GM12878 (cell line): Measurements from ENCODE around the gene GIMAP1. TPM values are rescaled to one million over a fixed set of nuclear protein-coding genes. Genes with fewer than 3 reads are reported as not detected.

Source experiments
- polyA plus RNA-seq, 11 experiments: library from polyadenylated mRNA; depleted of rRNA in 4 of 11; unstranded in 6 of 11; stranded (reverse) in 5 of 11; fragments of >200 nt; fragmentation: Nextera tagmentation in 4 of 11; fragmentation: Illumina TruSeq in 1 of 11; extraction: Ambion mirVana in 4 of 11; extraction: Trizol in 1 of 11; gene quantifications; 1 replicate in 1 of 11; 2 replicates in 10 of 11; pipeline versions ENCODE4 v1.2.1 to v1.2.3, GENCODE V29; 2011 to 2016; ENCODE audit warnings: inconsistent platforms in 2 of 11, missing spikeins in 2 of 11, low read depth in 1 of 11
- total RNA-seq, 4 experiments: library from RNA; depleted of rRNA in 3 of 4; stranded (reverse); fragments of >200 nt in 3 of 4; fragmentation: Illumina TruSeq in 1 of 4; extraction: Trizol in 1 of 4; gene quantifications; 2 replicates each; pipeline versions ENCODE4 v1.2.1 to v1.2.3, GENCODE V29; 2013 to 2021

The GIMAP1 gene
- total and polyA plus RNA-seq, 10 of the 15 experiments (the other 5 are each of a cell fraction or from before 2014, with no cell fraction given): 0.16 to 1.9 (median 1.1) TPM

Other genes starting within 250 kb of the GIMAP1 start
Only the 7 nearest of the 8 such genes appear.
- 0.11 and 0.98 TPM in 2 replicates for gene GIMAP4, start 149.2 kb upstream of the GIMAP1 start, total RNA-seq (2014; rRNA removed)
- gene GIMAP4, start 149.2 kb upstream of the GIMAP1 start, total RNA-seq (2014; rRNA removed; fragmentation: Illumina TruSeq; extraction: Trizol): 0.28 and 0.40 TPM in 2 replicates
- gene GIMAP4, start 149.2 kb upstream of the GIMAP1 start, total RNA-seq (2021): 0.54 and 1.0 TPM in 2 replicates
- gene GIMAP4, start 149.2 kb upstream of the GIMAP1 start, polyA plus RNA-seq (2011; rRNA removed): 1.5 and 2.5 TPM in 2 replicates
- gene GIMAP4, start 149.2 kb upstream of the GIMAP1 start, polyA plus RNA-seq (2014; fragmentation: Illumina TruSeq; extraction: Trizol): 0.43 and 1.5 TPM in 2 replicates
- under 1 TPM in 1 of 2 experiments, not detected in 1; 0.29 TPM for gene GIMAP4, start 149.2 kb upstream of the GIMAP1 start, polyA plus RNA-seq (2014; fragmentation: Nextera tagmentation; extraction: Ambion mirVana)
- gene GIMAP4, start 149.2 kb upstream of the GIMAP1 start, polyA plus RNA-seq (2014; rRNA removed): 0.06 and 0.65 TPM in 2 replicates
- gene GIMAP4, start 149.2 kb upstream of the GIMAP1 start, polyA plus RNA-seq (2016; fragmentation: Nextera tagmentation; extraction: Ambion mirVana): under 1 TPM; 0.11 to 0.32 TPM
- gene GIMAP6, start 84.2 kb upstream of the GIMAP1 start, total RNA-seq (2014; rRNA removed): 37.9 and 38.8 TPM in 2 replicates
- 34.6 and 34.7 TPM in 2 replicates for gene GIMAP6, start 84.2 kb upstream of the GIMAP1 start, total RNA-seq (2014; rRNA removed; fragmentation: Illumina TruSeq; extraction: Trizol)
- gene GIMAP6, start 84.2 kb upstream of the GIMAP1 start, total RNA-seq (2021): 36.2 and 40.9 TPM in 2 replicates
- 49.2 and 51.4 TPM in 2 replicates for gene GIMAP6, start 84.2 kb upstream of the GIMAP1 start, polyA plus RNA-seq (2011; rRNA removed)
- 37.8 and 39.0 TPM in 2 replicates for gene GIMAP6, start 84.2 kb upstream of the GIMAP1 start, polyA plus RNA-seq (2014; fragmentation: Illumina TruSeq; extraction: Trizol)
- 1 to 10 TPM; 6.2 to 8.3 TPM for gene GIMAP6, start 84.2 kb upstream of the GIMAP1 start, polyA plus RNA-seq (2014; fragmentation: Nextera tagmentation; extraction: Ambion mirVana)
- gene GIMAP6, start 84.2 kb upstream of the GIMAP1 start, polyA plus RNA-seq (2014; rRNA removed): 36.0 and 36.6 TPM in 2 replicates
- 10 to 100 TPM; 22.8 to 27.8 TPM for gene GIMAP6, start 84.2 kb upstream of the GIMAP1 start, polyA plus RNA-seq (2016; fragmentation: Nextera tagmentation; extraction: Ambion mirVana)
- gene GIMAP2, start 30.9 kb upstream of the GIMAP1 start, total RNA-seq (2014; rRNA removed): 28.9 and 34.4 TPM in 2 replicates
- gene GIMAP2, start 30.9 kb upstream of the GIMAP1 start, total RNA-seq (2014; rRNA removed; fragmentation: Illumina TruSeq; extraction: Trizol): 37.0 and 37.3 TPM in 2 replicates
- gene GIMAP2, start 30.9 kb upstream of the GIMAP1 start, total RNA-seq (2021): 29.8 TPM in 2 replicates
- gene GIMAP2, start 30.9 kb upstream of the GIMAP1 start, polyA plus RNA-seq (2011; rRNA removed): 102 and 134 TPM in 2 replicates
- 33.8 and 49.8 TPM in 2 replicates for gene GIMAP2, start 30.9 kb upstream of the GIMAP1 start, polyA plus RNA-seq (2014; fragmentation: Illumina TruSeq; extraction: Trizol)
- 10 to 100 TPM; 47.5 to 60.0 TPM for gene GIMAP2, start 30.9 kb upstream of the GIMAP1 start, polyA plus RNA-seq (2014; fragmentation: Nextera tagmentation; extraction: Ambion mirVana)
- 25.3 and 29.2 TPM in 2 replicates for gene GIMAP2, start 30.9 kb upstream of the GIMAP1 start, polyA plus RNA-seq (2014; rRNA removed)
- gene GIMAP2, start 30.9 kb upstream of the GIMAP1 start, polyA plus RNA-seq (2016; fragmentation: Nextera tagmentation; extraction: Ambion mirVana): 10 to 100 TPM; 21.3 to 24.4 TPM
- 7.9 and 12.2 TPM in 2 replicates for gene GIMAP5, start 20.8 kb downstream of the GIMAP1 start, total RNA-seq (2014; rRNA removed)
- 7.7 and 8.6 TPM in 2 replicates for gene GIMAP5, start 20.8 kb downstream of the GIMAP1 start, total RNA-seq (2014; rRNA removed; fragmentation: Illumina TruSeq; extraction: Trizol)
- 4.5 and 5.6 TPM in 2 replicates for gene GIMAP5, start 20.8 kb downstream of the GIMAP1 start, total RNA-seq (2021)
- 8.9 and 9.4 TPM in 2 replicates for gene GIMAP5, start 20.8 kb downstream of the GIMAP1 start, polyA plus RNA-seq (2011; rRNA removed)
- gene GIMAP5, start 20.8 kb downstream of the GIMAP1 start, polyA plus RNA-seq (2014; fragmentation: Illumina TruSeq; extraction: Trizol): 8.4 and 9.1 TPM in 2 replicates
- 1 to 10 TPM; 4.2 to 4.4 TPM for gene GIMAP5, start 20.8 kb downstream of the GIMAP1 start, polyA plus RNA-seq (2014; fragmentation: Nextera tagmentation; extraction: Ambion mirVana)
- 8.5 and 9.5 TPM in 2 replicates for gene GIMAP5, start 20.8 kb downstream of the GIMAP1 start, polyA plus RNA-seq (2014; rRNA removed)
- 1 to 10 TPM; 3.7 to 3.8 TPM for gene GIMAP5, start 20.8 kb downstream of the GIMAP1 start, polyA plus RNA-seq (2016; fragmentation: Nextera tagmentation; extraction: Ambion mirVana)
- 0.16 and 0.17 TPM in 2 replicates for gene TMEM176B, start 83.8 kb downstream of the GIMAP1 start, total RNA-seq (2014; rRNA removed)
- not detected in 2 replicates for gene TMEM176B, start 83.8 kb downstream of the GIMAP1 start, total RNA-seq (2014; rRNA removed; fragmentation: Illumina TruSeq; extraction: Trizol)
- 0.21 and 0.36 TPM in 2 replicates for gene TMEM176B, start 83.8 kb downstream of the GIMAP1 start, total RNA-seq (2021)
- 0.05 TPM in 1 of 2 replicates, not detected in the other for gene TMEM176B, start 83.8 kb downstream of the GIMAP1 start, polyA plus RNA-seq (2011; rRNA removed)
- not detected in 2 replicates for gene TMEM176B, start 83.8 kb downstream of the GIMAP1 start, polyA plus RNA-seq (2014; fragmentation: Illumina TruSeq; extraction: Trizol)
- under 1 TPM; 0.18 to 0.40 TPM for gene TMEM176B, start 83.8 kb downstream of the GIMAP1 start, polyA plus RNA-seq (2014; fragmentation: Nextera tagmentation; extraction: Ambion mirVana)
- 0.09 TPM in 1 of 2 replicates, not detected in the other for gene TMEM176B, start 83.8 kb downstream of the GIMAP1 start, polyA plus RNA-seq (2014; rRNA removed)
- under 1 TPM in 1 of 2 experiments, not detected in 1; 0.21 TPM for gene TMEM176B, start 83.8 kb downstream of the GIMAP1 start, polyA plus RNA-seq (2016; fragmentation: Nextera tagmentation; extraction: Ambion mirVana)
- gene TMEM176A, start 84.2 kb downstream of the GIMAP1 start, total RNA-seq (2014; rRNA removed): not detected in 2 replicates
- gene TMEM176A, start 84.2 kb downstream of the GIMAP1 start, total RNA-seq (2014; rRNA removed; fragmentation: Illumina TruSeq; extraction: Trizol): not detected in 2 replicates
- gene TMEM176A, start 84.2 kb downstream of the GIMAP1 start, total RNA-seq (2021): not detected in 2 replicates
- gene TMEM176A, start 84.2 kb downstream of the GIMAP1 start, polyA plus RNA-seq (2011; rRNA removed): not detected in 2 replicates
- gene TMEM176A, start 84.2 kb downstream of the GIMAP1 start, polyA plus RNA-seq (2014; fragmentation: Illumina TruSeq; extraction: Trizol): 0.19 TPM in 1 of 2 replicates, not detected in the other
- gene TMEM176A, start 84.2 kb downstream of the GIMAP1 start, polyA plus RNA-seq (2014; fragmentation: Nextera tagmentation; extraction: Ambion mirVana): not detected
- gene TMEM176A, start 84.2 kb downstream of the GIMAP1 start, polyA plus RNA-seq (2014; rRNA removed): not detected in 2 replicates
- not detected for gene TMEM176A, start 84.2 kb downstream of the GIMAP1 start, polyA plus RNA-seq (2016; fragmentation: Nextera tagmentation; extraction: Ambion mirVana)
- not detected in 2 replicates for gene AOC1, start 135.9 kb downstream of the GIMAP1 start, total RNA-seq (2014; rRNA removed)
- not detected in 2 replicates for gene AOC1, start 135.9 kb downstream of the GIMAP1 start, total RNA-seq (2014; rRNA removed; fragmentation: Illumina TruSeq; extraction: Trizol)
- not detected in 2 replicates for gene AOC1, start 135.9 kb downstream of the GIMAP1 start, total RNA-seq (2021)
- gene AOC1, start 135.9 kb downstream of the GIMAP1 start, polyA plus RNA-seq (2011; rRNA removed): 0.07 TPM in 1 of 2 replicates, not detected in the other
- not detected in 2 replicates for gene AOC1, start 135.9 kb downstream of the GIMAP1 start, polyA plus RNA-seq (2014; fragmentation: Illumina TruSeq; extraction: Trizol)
- gene AOC1, start 135.9 kb downstream of the GIMAP1 start, polyA plus RNA-seq (2014; fragmentation: Nextera tagmentation; extraction: Ambion mirVana): not detected
- not detected in 2 replicates for gene AOC1, start 135.9 kb downstream of the GIMAP1 start, polyA plus RNA-seq (2014; rRNA removed)
- gene AOC1, start 135.9 kb downstream of the GIMAP1 start, polyA plus RNA-seq (2016; fragmentation: Nextera tagmentation; extraction: Ambion mirVana): not detected